ENCODE measurements around the gene VTI1B. TPM values are rescaled to one million over a fixed set of nuclear protein-coding genes. Genes with fewer than 3 reads are reported as not detected.

Gene VTI1B
- total RNA-seq, 1 experiment from 2014 or later: 117 TPM

DNA sequence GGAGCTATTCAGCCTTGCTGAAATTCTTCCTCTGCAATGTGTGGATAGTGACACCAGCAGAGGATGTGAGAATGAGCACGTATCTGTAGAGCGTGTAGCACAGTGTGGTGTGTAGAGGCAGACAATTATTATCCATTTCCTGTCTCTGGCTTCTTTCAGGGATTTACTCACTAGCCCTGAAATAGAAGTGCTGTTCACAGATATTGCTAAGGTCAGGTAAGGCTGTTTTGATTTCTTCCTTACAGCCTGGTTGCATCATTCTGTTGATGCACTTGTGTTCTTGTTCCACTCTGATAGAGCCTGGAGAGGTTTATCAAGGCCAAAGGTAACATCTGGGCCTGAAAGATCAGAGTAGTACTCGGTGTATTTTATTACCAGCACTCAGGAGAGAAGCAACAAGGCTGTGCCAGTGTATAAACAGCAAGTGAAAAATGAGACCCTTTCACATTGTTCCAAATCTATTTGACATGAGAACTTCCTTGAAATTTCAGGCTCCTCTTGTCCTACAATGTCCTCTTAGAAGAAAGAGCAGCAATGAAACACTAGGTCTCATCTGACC lies 38.0 kb downstream of the VTI1B start:
- no peaks in the 10 kb centered on the region for H3K27me3 Mint-ChIP-seq (ENCODE audit: insufficient read depth, unreplicated experiment)
- CTCF ChIA-PET: interaction anchor here (1.0 kb wide), 1 partner anchor 68 kb away, joined by 3 read pairs; no protein-coding TSS in a partner anchor
- intact Hi-C loops (cut with micrococcal nuclease; ENCODE audit: unreplicated experiment): no loop called here
- Histone ChIP-seq H3K4me1 (no peaks in the 10 kb centered on the region), H3K4me3 (ENCODE audit: low read depth, low read length) (no peak overlapping the region), H3K27me3 (replicated peaks; ENCODE audit: control insufficient read depth, insufficient read depth, low read length) (no peaks in the 10 kb centered on the region), H3K36me3 (ENCODE audit: control insufficient read depth, insufficient read depth, low read length) (no peaks in the 10 kb centered on the region), H3K9me3 (no peaks in the 10 kb centered on the region)
- H3K4me1 Mint-ChIP-seq (ENCODE audit: low read depth, unreplicated experiment): no peaks in the 10 kb centered on the region
- POLR2A ChIA-PET: no interaction called here
- no peak for TF ChIP-seq CTCF (IDR thresholded peaks at IDR 0.05; ENCODE audit: insufficient read depth in 1 of 2, low read depth in 1 of 2, low read length in 1 of 2, severe bottlenecking in 1 of 2, unreplicated experiment in 1 of 2)
- BruUV-seq (replicated peaks): no TSS peak
- peaks cover 6% of the 10 kb centered on the region for H3K36me3 Mint-ChIP-seq (ENCODE audit: insufficient read depth, unreplicated experiment)
- H3K4me3 Mint-ChIP-seq (ENCODE audit: unreplicated experiment): no peak overlapping the region
- no peaks in the 10 kb centered on the region for H3K9me3 Mint-ChIP-seq (ENCODE audit: unreplicated experiment)
- no peak for DNase-seq
- H3K27ac Mint-ChIP-seq (ENCODE audit: unreplicated experiment): no peak overlapping the region

DNA sequence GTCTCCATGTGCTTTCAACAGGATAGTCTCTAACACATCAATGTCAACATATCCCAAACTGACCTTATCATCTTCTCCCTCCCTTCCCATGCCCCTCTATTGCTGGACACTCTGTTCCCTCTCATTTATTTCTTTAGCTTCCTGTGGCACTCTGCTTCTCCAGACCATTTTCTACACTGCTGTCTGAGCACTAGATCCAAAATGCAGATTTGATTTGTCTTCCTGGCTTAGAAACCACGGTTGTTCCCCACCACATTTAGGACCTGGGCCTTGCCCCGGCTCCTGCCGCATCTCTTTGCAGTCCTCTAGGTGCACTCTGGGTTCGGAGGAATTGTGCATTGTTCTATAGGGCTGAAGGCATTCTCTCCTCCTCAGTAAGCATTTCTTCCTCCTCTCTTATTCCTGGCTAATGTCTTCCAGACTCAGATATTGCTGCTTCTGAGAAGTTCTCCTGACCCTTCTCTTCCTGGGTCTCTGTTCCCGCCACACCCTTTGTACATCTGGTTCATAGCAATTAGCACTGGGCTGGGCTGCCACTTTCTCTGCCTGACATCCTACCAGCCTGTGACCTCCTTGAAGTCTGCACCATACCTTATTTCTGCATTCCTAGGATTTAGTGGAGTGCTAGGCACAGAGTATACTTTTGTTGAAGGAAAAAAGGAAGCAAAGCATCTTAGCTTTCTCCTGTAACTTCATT lies 40.8 kb downstream of the VTI1B start:
- BruUV-seq (replicated peaks): no TSS peak
- Mint-ChIP-seq H3K27me3 (ENCODE audit: insufficient read depth, unreplicated experiment) (no peaks in the 10 kb centered on the region), H3K27ac (ENCODE audit: unreplicated experiment) (no peak overlapping the region), H3K36me3 (ENCODE audit: insufficient read depth, unreplicated experiment) (no peaks in the 10 kb centered on the region), H3K4me3 (ENCODE audit: unreplicated experiment) (no peak overlapping the region), H3K9me3 (ENCODE audit: unreplicated experiment) (no peaks in the 10 kb centered on the region), H3K4me1 (ENCODE audit: low read depth, unreplicated experiment) (no peaks in the 10 kb centered on the region)
- H3K9me3 ChIP-seq: no peaks in the 10 kb centered on the region
- no peak overlapping the region for H3K4me3 ChIP-seq (ENCODE audit: low read depth, low read length)
- intact Hi-C loops (cut with micrococcal nuclease; ENCODE audit: unreplicated experiment): no loop called here
- DNase-seq: no peak
- no peak for TF ChIP-seq CTCF (IDR thresholded peaks at IDR 0.05; ENCODE audit: insufficient read depth in 1 of 2, low read depth in 1 of 2, low read length in 1 of 2, severe bottlenecking in 1 of 2, unreplicated experiment in 1 of 2)
- H3K36me3 ChIP-seq (ENCODE audit: control insufficient read depth, insufficient read depth, low read length): no peaks in the 10 kb centered on the region
- CTCF ChIA-PET: no interaction called here
- H3K27me3 ChIP-seq (replicated peaks; ENCODE audit: control insufficient read depth, insufficient read depth, low read length): no peaks in the 10 kb centered on the region
- POLR2A ChIA-PET: no interaction called here
- H3K4me1 ChIP-seq: no peaks in the 10 kb centered on the region

GRCh38 chr14:67630938-67631337 lies 43.5 kb downstream of the VTI1B start:
- CTCF ChIA-PET: no interaction called here
- no peaks in the 10 kb centered on the region for H3K4me1 ChIP-seq
- Mint-ChIP-seq H3K36me3 (ENCODE audit: insufficient read depth, unreplicated experiment) (no peaks in the 10 kb centered on the region), H3K27me3 (ENCODE audit: insufficient read depth, unreplicated experiment) (no peaks in the 10 kb centered on the region), H3K4me1 (ENCODE audit: low read depth, unreplicated experiment) (no peaks in the 10 kb centered on the region), H3K4me3 (ENCODE audit: unreplicated experiment) (no peak overlapping the region), H3K9me3 (ENCODE audit: unreplicated experiment) (no peaks in the 10 kb centered on the region), H3K27ac (ENCODE audit: unreplicated experiment) (no peak overlapping the region)
- POLR2A ChIA-PET: interaction anchor here (0.5 kb wide), 1 partner anchor 26 kb away, joined by 5 read pairs; no protein-coding TSS in a partner anchor
- DNase-seq: no peak
- no peak overlapping the region for H3K4me3 ChIP-seq (ENCODE audit: low read depth, low read length)
- no peaks in the 10 kb centered on the region for H3K36me3 ChIP-seq (ENCODE audit: control insufficient read depth, insufficient read depth, low read length)
- intact Hi-C loops (cut with micrococcal nuclease; ENCODE audit: unreplicated experiment): no loop called here
- H3K27me3 ChIP-seq (replicated peaks; ENCODE audit: control insufficient read depth, insufficient read depth, low read length): no peaks in the 10 kb centered on the region
- BruUV-seq (replicated peaks): no TSS peak
- no peak for TF ChIP-seq CTCF (IDR thresholded peaks at IDR 0.05; ENCODE audit: insufficient read depth in 1 of 2, low read depth in 1 of 2, low read length in 1 of 2, severe bottlenecking in 1 of 2, unreplicated experiment in 1 of 2)
- no peaks in the 10 kb centered on the region for H3K9me3 ChIP-seq
